Measurements from ENCODE around the gene ADAM19. TPM values are rescaled to one million over a fixed set of nuclear protein-coding genes. Genes with fewer than 3 reads are reported as not detected.

The ADAM19 gene
- total RNA-seq, 1 experiment from 2014 or later = 3.5 TPM

- H3K4me1 ChIP-seq (ENCODE audit: control insufficient read depth, insufficient read depth, low read length) = no peaks in the 10 kb centered on the region
- TF ChIP-seq POLR2AphosphoS5 (IDR thresholded peaks at IDR 0.05; ENCODE audit: low read depth, low read length) (no peak), CTCF (IDR thresholded peaks at IDR 0.05) (no peak)
- in situ Hi-C loops (cut with HindIII; ENCODE audit: low pct_unique_long_range_greater_than_20kb, low sequenced_read_pairs) (no loop called here), intact Hi-C loops (cut with micrococcal nuclease; ENCODE audit: unreplicated experiment) (no loop called here)
- H3K27ac ChIP-seq (ENCODE audit: low read length) = no peak overlapping the region
- POLR2A ChIA-PET = no interaction called here
- H3K4me3 ChIP-seq (ENCODE audit: low read depth in 2 of 2, low read length in 2 of 2) = no peak overlapping the region
- no peaks in the 10 kb centered on the region for H3K9me3 ChIP-seq (ENCODE audit: control insufficient read depth, insufficient read depth, low read depth, low read length)
- H3K27me3 ChIP-seq (ENCODE audit: control insufficient read depth, insufficient read depth, low read length) = 0 out of 2 replicates have a peak, but pooled peaks cover 5% of the 10 kb centered on the region
- CTCF ChIA-PET = no interaction called here
- no peak for ATAC-seq
- no TSS peak for BruUV-seq (replicated peaks)
- no peak for DNase-seq (ENCODE audit: low read depth, low spot score)
- H3K36me3 ChIP-seq (ENCODE audit: control insufficient read depth, insufficient read depth, low read length) = no peaks in the 10 kb centered on the region
These were observed 125.6 kb downstream of the ADAM19 start for GRCh38 chr5:157450024-157450423.

- Histone ChIP-seq H3K9me3 (ENCODE audit: control insufficient read depth, insufficient read depth, low read depth, low read length) (no peaks in the 10 kb centered on the region), H3K4me3 (ENCODE audit: low read depth in 2 of 2, low read length in 2 of 2) (no peak overlapping the region), H3K36me3 (ENCODE audit: control insufficient read depth, insufficient read depth, low read length) (no peaks in the 10 kb centered on the region), H3K27ac (ENCODE audit: low read length) (no peak overlapping the region), H3K27me3 (ENCODE audit: control insufficient read depth, insufficient read depth, low read length) (0 out of 2 replicates have a peak, but pooled peaks cover 2% of the 10 kb centered on the region), H3K4me1 (ENCODE audit: control insufficient read depth, insufficient read depth, low read length) (no peaks in the 10 kb centered on the region)
- ChIA-PET CTCF (no interaction called here), POLR2A (no interaction called here)
- TF ChIP-seq CTCF (IDR thresholded peaks at IDR 0.05) = no peak
- no peak for TF ChIP-seq SIN3A (IDR thresholded peaks at IDR 0.05; ENCODE audit: borderline replicate concordance, insufficient read depth, low read depth, low read length)
- TF ChIP-seq POLR2AphosphoS5 (IDR thresholded peaks at IDR 0.05; ENCODE audit: low read depth, low read length) = no peak
- TF ChIP-seq REST (IDR thresholded peaks at IDR 0.05; ENCODE audit: insufficient read depth in 1 of 2, low read depth in 2 of 2, low read length in 1 of 2) = no peak
- TF ChIP-seq TCF7L2 (IDR thresholded peaks at IDR 0.05; ENCODE audit: low read depth, low read length) = no peak
- no TSS peak for BruUV-seq (replicated peaks)
- DNase-seq (ENCODE audit: low read depth, low spot score) = no peak
- in situ Hi-C loops (cut with HindIII; ENCODE audit: low pct_unique_long_range_greater_than_20kb, low sequenced_read_pairs) (no loop called here), intact Hi-C loops (cut with micrococcal nuclease; ENCODE audit: unreplicated experiment) (no loop called here)
- no peak for ATAC-seq
These were observed 126.4 kb downstream of the ADAM19 start for GRCh38 chr5:157449011-157449723.

Measured in Panc1 (cell line).